IMR-90 (cell line): ENCODE measurements around the gene NLRC3. TPM values are rescaled to one million over a fixed set of nuclear protein-coding genes. Genes with fewer than 3 reads are reported as not detected.
A peak's percentile ranks its signal among the peaks of the same experiment; 100 is the strongest.
"Not testable (repeated sequence)": the region's sequence is repeated elsewhere in the genome, so short reads cannot be mapped to it uniquely, and the experiment has no call there.

ENCODE experiments used
- ATAC-seq: fragments of 200-7000 bp; cut with Tn5 transposase; 2 replicates; pipeline ENCODE4 v1.9.1; 2020; ENCODE audit warnings: low read depth, mild to moderate bottlenecking, moderate library complexity
- BruUV-seq: library from RNA; stranded (reverse); fragments of 400-500 nt; replicated peaks from 2 replicates; lab custom pipeline; 2021; lab: Mats Ljungman, UMichigan
- CTCF ChIA-PET: fragments of 300-600 bp; formaldehyde crosslinking; extraction: SDS; loops from one replicate; lab custom pipeline; 2021; ENCODE audit warnings: antibody characterized with exemption; lab: Yijun Ruan, JAX
- POLR2A ChIA-PET: fragments of 300-600 bp; sonication (Branson Sonifier 250); formaldehyde crosslinking; loops from one replicate; lab custom pipeline; 2022; ENCODE audit warnings: antibody characterized with exemption; ENCODE audit not compliant: unreplicated experiment; lab: Charles Lee
- DNase-seq: peaks from one replicate; pipeline ENCODE4 v3.0.0; 2013
- H2AFZ ChIP-seq: replicated peaks from 2 replicates; pipeline ENCODE3; 2013; ENCODE audit warnings: low read length, mild to moderate bottlenecking; ENCODE audit not compliant: poor library complexity
- H2AK5ac ChIP-seq: 2 replicates; pipeline ENCODE4 v1.6.1; 2013; ENCODE audit warnings: low read depth, low read length, inconsistent platforms
- H2AK9ac ChIP-seq: replicated peaks from 2 replicates; pipeline ENCODE3; 2013; ENCODE audit warnings: mild to moderate bottlenecking, low read depth, low read length, moderate library complexity; ENCODE audit not compliant: poor library complexity
- H2BK120ac ChIP-seq: 2 replicates; pipeline ENCODE4 v1.6.1; 2013; ENCODE audit warnings: low read depth, low read length, inconsistent platforms
- H2BK15ac ChIP-seq: 3 replicates; pipeline ENCODE4 v1.6.1; 2013; ENCODE audit warnings: low read depth, low read length, inconsistent platforms
- H2BK20ac ChIP-seq: 2 replicates; pipeline ENCODE4 v1.6.1; 2013; ENCODE audit warnings: low read depth, mild to moderate bottlenecking, inconsistent platforms, low read length, moderate library complexity
- H2BK5ac ChIP-seq: 2 replicates; pipeline ENCODE4 v1.6.1; 2013; ENCODE audit warnings: mild to moderate bottlenecking, low read depth, low read length, inconsistent platforms; ENCODE audit not compliant: poor library complexity, severe bottlenecking
- H3K14ac ChIP-seq: replicated peaks from 2 replicates; pipeline ENCODE4 v1.6.1; 2013; ENCODE audit warnings: low read depth, low read length, inconsistent platforms
- H3K18ac ChIP-seq: 2 replicates; pipeline ENCODE4 v1.6.1; 2013; ENCODE audit warnings: low read depth, low read length, control low read depth
- H3K23ac ChIP-seq: 2 replicates; pipeline ENCODE4 v1.6.1; 2013; ENCODE audit warnings: low read depth, low read length, inconsistent platforms
- H3K27ac ChIP-seq: 2 replicates; pipeline ENCODE4 v1.5.1; 2013; ENCODE audit warnings: mild to moderate bottlenecking, control low read depth, low read length; ENCODE audit not compliant: insufficient read depth
- H3K27me3 ChIP-seq: 2 replicates; pipeline ENCODE4 v1.6.1; 2013; ENCODE audit warnings: low read length; ENCODE audit not compliant: control insufficient read depth, insufficient read depth
- H3K36me3 ChIP-seq: 2 replicates; pipeline ENCODE4 v1.6.1; 2013; ENCODE audit warnings: low read length, mixed read lengths; ENCODE audit not compliant: control insufficient read depth, insufficient read depth
- H3K4ac ChIP-seq: 2 replicates; pipeline ENCODE4 v1.6.1; 2013; ENCODE audit warnings: low read depth, low read length, inconsistent platforms
- H3K4me1 ChIP-seq: 2 replicates; pipeline ENCODE4 v1.6.1; 2013; ENCODE audit warnings: low read length, mixed read lengths; ENCODE audit not compliant: control insufficient read depth, insufficient read depth
- H3K4me2 ChIP-seq: 2 replicates; pipeline ENCODE4 v1.6.1; 2013; ENCODE audit warnings: low read depth, mild to moderate bottlenecking, control low read depth, low read length, moderate library complexity
- H3K4me3 ChIP-seq: 2 replicates; pipeline ENCODE4 v1.5.1; 2013; ENCODE audit warnings: low read depth, mild to moderate bottlenecking, control low read depth, low read length, moderate library complexity; ENCODE audit not compliant: insufficient read depth
- H3K56ac ChIP-seq: 2 replicates; pipeline ENCODE4 v1.6.1; 2013; ENCODE audit warnings: low read length, inconsistent platforms; ENCODE audit not compliant: insufficient read depth; ENCODE audit errors: extremely low read depth
- H3K79me1 ChIP-seq, 2 experiments: 2 replicates each; pipeline ENCODE4 v1.6.1; 2013; ENCODE audit warnings: low read length in 2 of 2, inconsistent platforms in 1 of 2, low read depth in 1 of 2
- H3K9ac ChIP-seq: 2 replicates; pipeline ENCODE4 v1.6.1; 2013; ENCODE audit warnings: low read depth, low read length, control low read depth
- H3K9me1 ChIP-seq: 2 replicates; pipeline ENCODE4 v1.6.1; 2013; ENCODE audit warnings: low read length, inconsistent platforms; ENCODE audit not compliant: insufficient read depth
- H3K9me3 ChIP-seq: 2 replicates; pipeline ENCODE4 v1.6.1; 2013; ENCODE audit warnings: low read length; ENCODE audit not compliant: control insufficient read depth, insufficient read depth
- H4K20me1 ChIP-seq: 2 replicates; pipeline ENCODE4 v1.6.1; 2013; ENCODE audit warnings: low read length, inconsistent platforms; ENCODE audit not compliant: insufficient read depth
- H4K5ac ChIP-seq: 2 replicates; pipeline ENCODE4 v1.6.1; 2013; ENCODE audit warnings: mild to moderate bottlenecking, low read depth, low read length, control low read depth
- H4K8ac ChIP-seq, 2 experiments: 2 replicates each; pipeline ENCODE4 v1.6.1; 2013; ENCODE audit warnings: low read depth in 2 of 2, low read length in 2 of 2, control low read depth in 1 of 2, inconsistent platforms in 1 of 2
- H4K91ac ChIP-seq: 2 replicates; pipeline ENCODE4 v1.6.1; 2013; ENCODE audit warnings: low read depth, low read length, inconsistent platforms; ENCODE audit not compliant: insufficient read depth
- CTCF ChIP-seq: conservative IDR thresholded peaks from 2 replicates; pipeline ENCODE4 v1.5.1; 2012; ENCODE audit warnings: mild to moderate bottlenecking, low read depth, low read length, improper control_type of control experiment
- RAD21 ChIP-seq: IDR thresholded peaks from 2 replicates; pipeline ENCODE4 v1.6.1; 2012; ENCODE audit warnings: low read length, improper control_type of control experiment
- SMC3 ChIP-seq: fragments of 150-350 bp; IDR thresholded peaks from 2 replicates; pipeline ENCODE4 v1.6.1; 2016; ENCODE audit warnings: low read depth, mild to moderate bottlenecking, antibody characterized with exemption, low read length, moderate library complexity
- WGBS, 2 experiments: methylation state at CpG; one replicate each; pipeline versions ENCODE4 v1.1.5 to v1.1.7; 2013; ENCODE audit warnings: missing lambda C conversion rate in 2 of 2; ENCODE audit not compliant: insufficient read length in 1 of 2; ENCODE audit errors: extremely low coverage in 2 of 2; 5-methylcytosine and 5-hydroxymethylcytosine counted together
- dilution Hi-C: fragments of 300-500 bp; cut with HindIII; formaldehyde crosslinking; loops from one replicate; pipeline ENCODE4 v1.14.3; 2018; ENCODE audit warnings: low sequenced_read_pairs; ENCODE audit not compliant: unreplicated experiment
- in situ Hi-C: fragments of 300-500 bp; cut with MboI; formaldehyde crosslinking; loops from 3 replicates; pipeline ENCODE4 v1.14.3; 2019; ENCODE audit warnings: low sequenced_read_pairs, inconsistent platforms, mixed read lengths
- intact Hi-C: fragments of 100-400 bp; cut with micrococcal nuclease; formaldehyde crosslinking; loops from 2 replicates; pipeline ENCODE4 v1.10.0; 2022
- polyA plus RNA-seq, 3 experiments: library from polyadenylated mRNA; depleted of rRNA; stranded (reverse); fragments of >200 nt; gene quantifications; 2 replicates each; pipeline ENCODE4 v1.2.3, GENCODE V29; 2012; ENCODE audit warnings: low replicate concordance in 1 of 3
- total RNA-seq: library from RNA; depleted of rRNA; stranded (reverse); fragments of >200 nt; gene quantifications from 2 replicates; pipeline ENCODE4 v1.2.3, GENCODE V29; 2012

Gene NLRC3
- total and polyA plus RNA-seq, 2 of the 4 experiments (the other 2 are of a cell fraction), result not detected

GRCh38 chr16:3527216-3527829, 49.9 kb downstream of the NLRC3 start:
- H2BK20ac ChIP-seq, H4K8ac ChIP-seq, H3K56ac ChIP-seq, H3K27me3 ChIP-seq, H2BK120ac ChIP-seq, H3K4me2 ChIP-seq, dilution Hi-C loops, H3K27ac ChIP-seq, H3K23ac ChIP-seq, H2AK9ac ChIP-seq, H2AK5ac ChIP-seq, H3K14ac ChIP-seq, H3K79me1 ChIP-seq, H3K9ac ChIP-seq, H3K18ac ChIP-seq, H4K91ac ChIP-seq, H3K9me1 ChIP-seq, BruUV-seq, H4K5ac ChIP-seq, H3K4me3 ChIP-seq, H3K9me3 ChIP-seq, H3K4me1 ChIP-seq, H2AFZ ChIP-seq, POLR2A ChIA-PET, in situ Hi-C loops, H2BK15ac ChIP-seq, H3K4ac ChIP-seq, H4K20me1 ChIP-seq, ATAC-seq, H2BK5ac ChIP-seq: not testable (repeated sequence)
- CTCF ChIA-PET, result interaction anchor here (1.0 to 1.9 kb wide), 2 partner anchors 9 to 17 kb away, joined by 3 to 4 read pairs; no protein-coding TSS in a partner anchor
- DNase-seq, result peak; percentile 69
- WGBS, 2 experiments, result no CpG with 5 or more reads among the region's 12 CpGs
- intact Hi-C loops, result loop anchor here (2.0 to 5.0 kb wide), 2 partner anchors 81 to 165 kb away; no protein-coding TSS in a partner anchor
- peak; percentile 59 for TF ChIP-seq CTCF
- TF ChIP-seq SMC3, result peak; percentile 58
- TF ChIP-seq RAD21, result peak; percentile 66
- H3K36me3 ChIP-seq, result peaks cover 34% of the 10 kb centered on the region
